ENCODE results near the gene CTNNA2. TPM values are rescaled to one million over a fixed set of nuclear protein-coding genes. Genes with fewer than 3 reads are reported as not detected.

CTNNA2 gene
- total RNA-seq, 1 experiment from 2014 or later: 0.10 TPM

- no peak for DNase-seq (ENCODE audit: low spot score)
These were observed 852.9 kb downstream of the CTNNA2 start for GRCh38 chr2:80365762-80366161.

- DNase-seq (ENCODE audit: low spot score): no peak
These were observed 857.6 kb downstream of the CTNNA2 start for GRCh38 chr2:80370375-80371009.

- DNase-seq (ENCODE audit: low spot score): no peak
These were observed 861.3 kb downstream of the CTNNA2 start for GRCh38 chr2:80374105-80374504.

- DNase-seq (ENCODE audit: low spot score): no peak
These were observed 864.2 kb downstream of the CTNNA2 start for GRCh38 chr2:80377071-80377470.

GRCh38 chr2:80380736-80381135, 867.9 kb downstream of the CTNNA2 start:
- DNase-seq (ENCODE audit: low spot score): no peak

GRCh38 chr2:80381666-80382065, 868.8 kb downstream of the CTNNA2 start:
- no peak for DNase-seq (ENCODE audit: low spot score)

GRCh38 chr2:80392441-80392840, 879.6 kb downstream of the CTNNA2 start:
- DNase-seq (ENCODE audit: low spot score): no peak

GRCh38 chr2:80393991-80394390, 881.1 kb downstream of the CTNNA2 start:
- no peak for DNase-seq (ENCODE audit: low spot score)

GRCh38 chr2:80395251-80395650, 882.4 kb downstream of the CTNNA2 start:
- DNase-seq (ENCODE audit: low spot score): no peak

- no peak for DNase-seq (ENCODE audit: low spot score)
These were observed 883.4 kb downstream of the CTNNA2 start for GRCh38 chr2:80396276-80396675.

- peak; percentile 82 for DNase-seq (ENCODE audit: low spot score)
These were observed 890.2 kb downstream of the CTNNA2 start for GRCh38 chr2:80403081-80403480.

- no peak for DNase-seq (ENCODE audit: low spot score)
These were observed 894.5 kb downstream of the CTNNA2 start for GRCh38 chr2:80407377-80407776.

GRCh38 chr2:80410346-80410745, 897.5 kb downstream of the CTNNA2 start:
- DNase-seq (ENCODE audit: low spot score): no peak

GRCh38 chr2:80413136-80413535, 900.3 kb downstream of the CTNNA2 start:
- no peak for DNase-seq (ENCODE audit: low spot score)

- DNase-seq (ENCODE audit: low spot score): no peak
These were observed 904.9 kb downstream of the CTNNA2 start for GRCh38 chr2:80417737-80418136.

- no peak for DNase-seq (ENCODE audit: low spot score)
These were observed 907.8 kb downstream of the CTNNA2 start for GRCh38 chr2:80420530-80421208.

GRCh38 chr2:80429251-80429650, 916.4 kb downstream of the CTNNA2 start:
- DNase-seq (ENCODE audit: low spot score): peak; percentile 19

- DNase-seq (ENCODE audit: low spot score): no peak
These were observed 925.1 kb downstream of the CTNNA2 start for GRCh38 chr2:80437959-80438358.

GRCh38 chr2:80438686-80439085, 925.8 kb downstream of the CTNNA2 start:
- DNase-seq (ENCODE audit: low spot score): no peak

- no peak for DNase-seq (ENCODE audit: low spot score)
These were observed 941.8 kb downstream of the CTNNA2 start for GRCh38 chr2:80454628-80455027.

GRCh38 chr2:80459028-80459427, 946.2 kb downstream of the CTNNA2 start:
- no peak for DNase-seq (ENCODE audit: low spot score)

GRCh38 chr2:80461505-80462197, 948.8 kb downstream of the CTNNA2 start:
- DNase-seq (ENCODE audit: low spot score): no peak

GRCh38 chr2:80462654-80463053, 949.8 kb downstream of the CTNNA2 start:
- DNase-seq (ENCODE audit: low spot score): no peak

Data from HT-29 (cell line).